Gastroesophageal sphincter (tissue), 4 donors: ENCODE data around the gene PPP6R3. TPM values are rescaled to one million over a fixed set of nuclear protein-coding genes. Genes with fewer than 3 reads are reported as not detected.
"Not testable (repeated sequence)": the region's sequence is repeated elsewhere in the genome, so short reads cannot be mapped to it uniquely, and the experiment has no call there.

Source experiments
- ATAC-seq: fragments of 150-250 bp; one replicate; pipeline ENCODE4 v1.9.1; 2016; ENCODE audit warnings: mild to moderate bottlenecking, moderate library complexity
- H3K27ac ChIP-seq, 4 donors: fragments of 200-600 bp; sonication (generic) in 3 of 4; 1 replicate in 3 of 4; 2 replicates in 1 of 4; pipeline ENCODE4 v1.5.1; 2016 to 2019
- H3K27me3 ChIP-seq: fragments of 200-600 bp; sonication (generic); one replicate; pipeline ENCODE4 v1.5.1; 2019
- H3K36me3 ChIP-seq, 2 donors: fragments of 200-600 bp; sonication (generic); one replicate each; pipeline ENCODE4 v1.5.1; 2019; ENCODE audit warnings: control low read depth in 1 of 2
- H3K4me1 ChIP-seq, 3 donors: fragments of 200-600 bp; sonication (generic); 1 replicate in 2 of 3; 2 replicates in 1 of 3; pipeline ENCODE4 v1.5.1; 2016 to 2019; ENCODE audit warnings: control low read depth in 2 of 3
- H3K4me3 ChIP-seq, 2 donors: fragments of 200-600 bp; sonication (generic); one replicate each; pipeline ENCODE4 v1.5.1; 2019; ENCODE audit warnings: mild to moderate bottlenecking in 1 of 2, moderate library complexity in 1 of 2
- H3K9me3 ChIP-seq, 3 donors: fragments of 200-600 bp; sonication (generic); one replicate each; pipeline ENCODE4 v1.5.1; 2017 to 2019; ENCODE audit warnings: control low read depth in 2 of 3
- CTCF ChIP-seq, 4 experiments: fragments of 200-600 bp in 2 of 4; fragments of 450-650 bp in 2 of 4; sonication (generic) in 1 of 4; IDR thresholded peaks; one replicate each; pipeline ENCODE4 v1.5.1; 2017 to 2019; ENCODE audit warnings: antibody characterized with exemption in 4 of 4, mild to moderate bottlenecking in 2 of 4, moderate library complexity in 2 of 4
- EP300 ChIP-seq: sonication (generic); formaldehyde crosslinking; IDR thresholded peaks from one replicate; pipeline ENCODE4 v1.6.1; 2017; ENCODE audit warnings: antibody characterized with exemption, mild to moderate bottlenecking
- POLR2A ChIP-seq, 2 donors: fragments of 450-650 bp; IDR thresholded peaks; one replicate each; pipeline ENCODE4 v1.6.1; 2017; ENCODE audit warnings: antibody characterized with exemption in 2 of 2, mild to moderate bottlenecking in 2 of 2, moderate library complexity in 1 of 2
- POLR2AphosphoS5 ChIP-seq: sonication (generic); formaldehyde crosslinking; IDR thresholded peaks from one replicate; pipeline ENCODE4 v1.6.1; 2017; ENCODE audit warnings: antibody characterized with exemption
- WGBS, 2 donors: methylation state at CpG; one replicate each; pipeline ENCODE4 v1.1.5; 2018; ENCODE audit warnings: low coverage in 1 of 2; 5-methylcytosine and 5-hydroxymethylcytosine counted together
- total RNA-seq, 4 donors: library from RNA; depleted of rRNA; stranded (reverse); fragments of >200 nt; gene quantifications; one replicate each; pipeline ENCODE4 v1.1.0, GENCODE V29; 2016

Gene PPP6R3
- total RNA-seq, 4 donors from 2014 or later = 128 to 164 (median 144) TPM

DNA sequence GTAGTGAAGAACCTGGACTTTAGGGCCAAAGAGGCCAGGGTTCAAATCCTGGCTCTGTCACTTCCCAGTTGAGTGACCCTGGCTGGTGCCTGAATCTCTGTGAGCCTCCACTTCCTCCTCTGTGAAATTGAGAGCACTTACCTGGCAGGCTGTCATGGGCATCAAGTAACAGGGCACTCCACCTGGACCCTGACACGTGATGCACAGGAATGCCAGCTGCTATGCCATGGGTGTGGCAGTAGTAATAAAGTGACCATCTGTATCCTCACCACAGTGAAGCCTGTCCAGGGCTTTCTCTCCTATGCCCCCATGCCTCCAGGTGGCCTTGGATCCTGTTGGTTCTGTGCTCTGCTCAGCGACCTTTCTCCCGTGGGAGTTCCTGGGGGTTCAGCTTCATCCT is 29.8 kb upstream of the PPP6R3 start:
- Histone ChIP-seq H3K4me3 (no peak overlapping the region), H3K27ac (no peak overlapping the region), H3K27me3 (no peaks in the 10 kb centered on the region), H3K9me3 (peaks cover 0 to 18% (median 0%) of the 10 kb centered on the region in 3 donors), H3K4me1 (no peaks in the 10 kb centered on the region), H3K36me3 (peaks cover 0 to 99% of the 10 kb centered on the region in 2 donors)
- WGBS, 2 donors = 65 to 100% methylated on average over 2 of the region's 3 CpGs
- no peak for TF ChIP-seq POLR2A (IDR thresholded peaks at IDR 0.05)
- TF ChIP-seq EP300 = no peak
- no peak for TF ChIP-seq POLR2AphosphoS5
- TF ChIP-seq CTCF (IDR thresholded peaks at IDR 0.05) = no peak
- ATAC-seq = no peak

DNA sequence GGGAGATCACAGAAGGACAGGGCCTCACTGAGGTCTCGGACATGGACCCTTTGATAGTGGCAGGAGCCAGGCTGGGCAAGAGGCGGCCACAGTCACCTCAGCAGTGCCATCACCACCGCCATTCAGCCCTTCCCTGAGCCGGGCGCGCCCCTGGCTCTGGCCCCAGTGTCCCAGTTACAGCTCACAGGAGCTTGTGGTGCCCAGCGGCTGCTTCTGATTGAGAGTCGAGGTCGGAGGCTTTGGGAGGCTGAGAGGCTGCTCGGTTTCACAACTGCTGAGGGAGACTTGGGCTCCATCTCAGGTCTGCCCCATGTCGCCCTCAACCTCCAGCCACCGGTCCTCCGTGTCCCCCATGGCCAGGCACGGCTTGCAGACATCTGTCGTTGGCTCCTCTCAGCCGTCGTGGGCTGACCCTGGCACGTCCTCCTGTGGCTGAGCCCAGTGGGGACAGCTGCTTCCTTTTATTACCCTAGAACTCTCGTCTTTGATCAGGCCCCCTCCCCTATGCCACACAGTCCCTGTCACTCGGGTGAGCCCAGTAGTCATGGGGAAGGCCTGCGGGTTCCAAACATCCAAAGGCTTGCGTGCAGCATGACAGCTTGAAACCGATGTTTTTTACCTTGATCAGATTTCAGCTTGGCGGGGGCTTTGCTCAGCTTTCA is 28.4 kb upstream of the PPP6R3 start:
- Histone ChIP-seq H3K36me3 (peaks cover 0 to 99% of the 10 kb centered on the region in 2 donors), H3K27ac (no peak overlapping the region), H3K9me3 (peaks cover 0 to 18% (median 0%) of the 10 kb centered on the region in 3 donors), H3K4me1 (peaks cover 0 to 5% (median 0%) of the 10 kb centered on the region in 3 donors), H3K4me3 (no peak overlapping the region), H3K27me3 (no peaks in the 10 kb centered on the region)
- no peak for TF ChIP-seq CTCF (IDR thresholded peaks at IDR 0.05)
- TF ChIP-seq POLR2A (IDR thresholded peaks at IDR 0.05) = no peak
- no peak for TF ChIP-seq EP300
- 75 to 81% methylated on average over 9 to 10 of the region's 24 CpGs for WGBS, 2 donors
- no peak for ATAC-seq

- ATAC-seq = no peak
- Histone ChIP-seq H3K36me3 (peaks cover 0 to 99% of the 10 kb centered on the region in 2 donors), H3K27me3 (no peaks in the 10 kb centered on the region), H3K9me3 (peaks cover 0 to 18% (median 0%) of the 10 kb centered on the region in 3 donors), H3K27ac (no peak overlapping the region), H3K4me3 (no peak overlapping the region), H3K4me1 (peaks cover 0 to 12% (median 0%) of the 10 kb centered on the region in 3 donors)
- WGBS, 2 donors = 75 to 92% methylated on average over 5 to 8 of the region's 17 CpGs
- TF ChIP-seq CTCF (IDR thresholded peaks at IDR 0.05) (no peak), POLR2A (IDR thresholded peaks at IDR 0.05) (no peak), POLR2AphosphoS5 (no peak), EP300 (no peak)
Measured at GRCh38 chr11:68432874-68433273, 27.7 kb upstream of the PPP6R3 start.

DNA sequence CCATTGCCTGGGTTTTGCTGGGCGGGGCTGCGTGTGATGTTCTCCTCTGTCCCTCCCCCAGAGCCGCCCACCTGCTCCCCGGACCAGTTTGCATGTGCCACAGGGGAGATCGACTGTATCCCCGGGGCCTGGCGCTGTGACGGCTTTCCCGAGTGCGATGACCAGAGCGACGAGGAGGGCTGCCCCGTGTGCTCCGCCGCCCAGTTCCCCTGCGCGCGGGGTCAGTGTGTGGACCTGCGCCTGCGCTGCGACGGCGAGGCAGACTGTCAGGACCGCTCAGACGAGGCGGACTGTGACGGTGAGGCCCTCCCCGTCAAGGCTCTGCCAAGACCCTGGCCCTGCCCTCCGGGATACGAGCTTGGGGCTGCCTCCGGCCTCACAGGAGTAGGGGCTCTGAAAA is 27.0 kb upstream of the PPP6R3 start:
- TF ChIP-seq POLR2AphosphoS5 (no peak), EP300 (no peak), POLR2A (IDR thresholded peaks at IDR 0.05) (no peak), CTCF (IDR thresholded peaks at IDR 0.05) (no peak)
- Histone ChIP-seq H3K36me3 (peaks cover 0 to 99% of the 10 kb centered on the region in 2 donors), H3K9me3 (peaks cover 0 to 18% (median 0%) of the 10 kb centered on the region in 3 donors), H3K27me3 (no peaks in the 10 kb centered on the region), H3K4me1 (peaks cover 0 to 16% (median 0%) of the 10 kb centered on the region in 3 donors), H3K4me3 (no peak overlapping the region), H3K27ac (no peak overlapping the region)
- WGBS, 2 donors = 100% methylated on average over 3 of the region's 31 CpGs; no CpG with 5 or more reads in 1 of the 2 donors
- no peak for ATAC-seq

DNA sequence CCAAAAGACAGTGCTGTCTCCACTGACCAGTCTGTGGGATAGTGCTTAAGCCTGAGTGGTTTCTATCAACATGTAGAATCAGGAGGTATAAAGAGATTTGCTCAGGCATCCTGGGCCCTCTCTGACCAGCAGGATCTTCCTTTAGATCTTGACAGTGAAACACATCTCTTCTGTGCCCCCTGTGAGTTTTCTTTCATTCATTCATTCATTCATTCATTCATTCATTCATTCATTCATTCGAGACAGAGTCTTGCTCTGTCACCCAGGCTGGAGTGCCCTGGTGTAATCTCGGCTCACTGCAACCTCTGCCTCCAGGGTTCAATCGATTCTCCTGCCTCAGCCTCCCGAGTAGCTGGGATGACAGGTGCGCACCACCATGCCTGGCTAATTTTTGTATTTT is 26.4 kb upstream of the PPP6R3 start:
- 93 to 100% methylated on average over 2 to 5 of the region's 5 CpGs for WGBS, 2 donors

More for the DNA sequence above, 26.4 kb upstream of the PPP6R3 start:
- not testable (repeated sequence) for H3K4me3 ChIP-seq, H3K27ac ChIP-seq, H3K27me3 ChIP-seq, ATAC-seq
- H3K9me3 ChIP-seq = peaks cover 0 to 14% (median 0%) of the 10 kb centered on the region in 3 donors
- H3K4me1 ChIP-seq = peaks cover 0 to 17% (median 0%) of the 10 kb centered on the region in 3 donors
- H3K36me3 ChIP-seq = peaks cover 0 to 99% of the 10 kb centered on the region in 2 donors
